Adipocyte (in vitro differentiated cells): ENCODE results near the gene BRAF.
"Not testable (repeated sequence)": the region's sequence is repeated elsewhere in the genome, so short reads cannot be mapped to it uniquely, and the experiment has no call there.

Experiments
- DNase-seq: peaks from one replicate; pipeline ENCODE4 v3.0.0-alpha.2; 2015; ENCODE audit warnings: low read depth
- H3K27me3 ChIP-seq: replicated peaks from 2 replicates; pipeline ENCODE4 v1.7.0; 2013; ENCODE audit warnings: mild to moderate bottlenecking, low read length, moderate library complexity; ENCODE audit not compliant: control insufficient read depth, insufficient read depth
- H3K36me3 ChIP-seq: 2 replicates; pipeline ENCODE4 v1.7.0; 2013; ENCODE audit warnings: low read length, mild to moderate bottlenecking, moderate library complexity; ENCODE audit not compliant: control insufficient read depth, insufficient read depth, severe bottlenecking
- H3K4me1 ChIP-seq: 2 replicates; pipeline ENCODE4 v1.7.0; 2013; ENCODE audit warnings: mild to moderate bottlenecking, low read length, moderate library complexity; ENCODE audit not compliant: control insufficient read depth, insufficient read depth
- H3K4me3 ChIP-seq: 2 replicates; pipeline ENCODE4 v1.7.0; 2013; ENCODE audit warnings: mild to moderate bottlenecking, low read length, moderate library complexity
- H3K9ac ChIP-seq: 2 replicates; pipeline ENCODE4 v1.7.0; 2013; ENCODE audit warnings: mild to moderate bottlenecking, low read length, moderate library complexity
- H3K9me3 ChIP-seq: 2 replicates; pipeline ENCODE4 v1.7.0; 2013; ENCODE audit warnings: mild to moderate bottlenecking, low read length, moderate library complexity; ENCODE audit not compliant: control insufficient read depth

The BRAF gene

GRCh38 chr7:140828741-140829140 lies 96.0 kb downstream of the BRAF start:
- DNase-seq: no peak
- H3K36me3 ChIP-seq: peaks cover 9% of the 10 kb centered on the region
- H3K27me3 ChIP-seq: no peaks in the 10 kb centered on the region
- no peak overlapping the region for H3K9ac ChIP-seq
- no peaks in the 10 kb centered on the region for H3K9me3 ChIP-seq
- no peak overlapping the region for H3K4me3 ChIP-seq
- H3K4me1 ChIP-seq: no peaks in the 10 kb centered on the region

- H3K4me1 ChIP-seq, DNase-seq, H3K9me3 ChIP-seq, H3K9ac ChIP-seq, H3K27me3 ChIP-seq, H3K4me3 ChIP-seq, H3K36me3 ChIP-seq: not testable (repeated sequence)
Observed at GRCh38 chr7:140817383-140817782, 107.3 kb downstream of the BRAF start.

GRCh38 chr7:140810830-140811556 lies 113.7 kb downstream of the BRAF start:
- H3K4me3 ChIP-seq: no peak overlapping the region
- peak overlapping the region; percentile 6 for H3K9ac ChIP-seq
- no peaks in the 10 kb centered on the region for H3K36me3 ChIP-seq
- DNase-seq: peak; percentile 86
- H3K9me3 ChIP-seq: no peaks in the 10 kb centered on the region
- no peaks in the 10 kb centered on the region for H3K4me1 ChIP-seq
- H3K27me3 ChIP-seq: no peaks in the 10 kb centered on the region

- Histone ChIP-seq H3K9me3 (no peaks in the 10 kb centered on the region), H3K27me3 (no peaks in the 10 kb centered on the region), H3K4me1 (no peaks in the 10 kb centered on the region), H3K36me3 (no peaks in the 10 kb centered on the region), H3K4me3 (no peak overlapping the region), H3K9ac (peak overlapping the region; percentile 6)
- no peak for DNase-seq
Observed at GRCh38 chr7:140810385-140810784, 114.3 kb downstream of the BRAF start.

GRCh38 chr7:140778975-140779374 lies 145.8 kb downstream of the BRAF start:
- DNase-seq: no peak
- Histone ChIP-seq H3K4me1 (no peaks in the 10 kb centered on the region), H3K4me3 (no peak overlapping the region), H3K9me3 (no peaks in the 10 kb centered on the region), H3K36me3 (peaks cover 70% of the 10 kb centered on the region), H3K9ac (no peak overlapping the region), H3K27me3 (no peaks in the 10 kb centered on the region)

GRCh38 chr7:140778568-140778967 lies 146.2 kb downstream of the BRAF start:
- H3K9me3 ChIP-seq: no peaks in the 10 kb centered on the region
- no peaks in the 10 kb centered on the region for H3K4me1 ChIP-seq
- H3K4me3 ChIP-seq: no peak overlapping the region
- DNase-seq: no peak
- H3K36me3 ChIP-seq: peaks cover 74% of the 10 kb centered on the region
- H3K9ac ChIP-seq: no peak overlapping the region
- H3K27me3 ChIP-seq: no peaks in the 10 kb centered on the region

GRCh38 chr7:140774371-140774770 lies 150.4 kb downstream of the BRAF start:
- DNase-seq: no peak
- no peaks in the 10 kb centered on the region for H3K4me1 ChIP-seq
- H3K9me3 ChIP-seq: no peaks in the 10 kb centered on the region
- no peaks in the 10 kb centered on the region for H3K27me3 ChIP-seq
- H3K4me3 ChIP-seq: no peak overlapping the region
- H3K9ac ChIP-seq: no peak overlapping the region
- H3K36me3 ChIP-seq: peaks cover 64% of the 10 kb centered on the region

- H3K4me3 ChIP-seq: no peak overlapping the region
- peaks cover 62% of the 10 kb centered on the region for H3K36me3 ChIP-seq
- H3K9ac ChIP-seq: no peak overlapping the region
- no peaks in the 10 kb centered on the region for H3K9me3 ChIP-seq
- DNase-seq: no peak
- no peaks in the 10 kb centered on the region for H3K27me3 ChIP-seq
- H3K4me1 ChIP-seq: no peaks in the 10 kb centered on the region
Observed at GRCh38 chr7:140773104-140773503, 151.6 kb downstream of the BRAF start.

GRCh38 chr7:140771826-140772225 lies 152.9 kb downstream of the BRAF start:
- DNase-seq: no peak
- H3K9me3 ChIP-seq: no peaks in the 10 kb centered on the region
- no peak overlapping the region for H3K4me3 ChIP-seq
- no peaks in the 10 kb centered on the region for H3K27me3 ChIP-seq
- H3K36me3 ChIP-seq: peaks cover 52% of the 10 kb centered on the region
- no peaks in the 10 kb centered on the region for H3K4me1 ChIP-seq
- no peak overlapping the region for H3K9ac ChIP-seq

- no peaks in the 10 kb centered on the region for H3K4me1 ChIP-seq
- H3K9me3 ChIP-seq: no peaks in the 10 kb centered on the region
- H3K27me3 ChIP-seq: no peaks in the 10 kb centered on the region
- DNase-seq: no peak
- H3K36me3 ChIP-seq: peaks cover 38% of the 10 kb centered on the region
- H3K4me3 ChIP-seq: no peak overlapping the region
- no peak overlapping the region for H3K9ac ChIP-seq
Observed at GRCh38 chr7:140769852-140770251, 154.9 kb downstream of the BRAF start.

- Histone ChIP-seq H3K9me3 (no peaks in the 10 kb centered on the region), H3K4me3 (no peak overlapping the region), H3K36me3 (peaks cover 21% of the 10 kb centered on the region), H3K9ac (no peak overlapping the region), H3K27me3 (no peaks in the 10 kb centered on the region), H3K4me1 (no peaks in the 10 kb centered on the region)
- no peak for DNase-seq
Observed at GRCh38 chr7:140767418-140767817, 157.3 kb downstream of the BRAF start.

GRCh38 chr7:140765441-140765840 lies 159.3 kb downstream of the BRAF start:
- H3K9ac ChIP-seq, H3K4me1 ChIP-seq, H3K4me3 ChIP-seq, H3K9me3 ChIP-seq, DNase-seq, H3K27me3 ChIP-seq: not testable (repeated sequence)
- H3K36me3 ChIP-seq: peaks cover 11% of the 10 kb centered on the region
